HG02678 (cell line): ENCODE results near the gene ITPR1.

Experiments
- ATAC-seq: cut with Tn5 transposase; IDR thresholded peaks from one replicate; pipeline ENCODE4 v1.9.1; 2021; ENCODE audit warnings: mild to moderate bottlenecking, moderate library complexity; ENCODE audit not compliant: unreplicated experiment

The ITPR1 gene

DNA sequence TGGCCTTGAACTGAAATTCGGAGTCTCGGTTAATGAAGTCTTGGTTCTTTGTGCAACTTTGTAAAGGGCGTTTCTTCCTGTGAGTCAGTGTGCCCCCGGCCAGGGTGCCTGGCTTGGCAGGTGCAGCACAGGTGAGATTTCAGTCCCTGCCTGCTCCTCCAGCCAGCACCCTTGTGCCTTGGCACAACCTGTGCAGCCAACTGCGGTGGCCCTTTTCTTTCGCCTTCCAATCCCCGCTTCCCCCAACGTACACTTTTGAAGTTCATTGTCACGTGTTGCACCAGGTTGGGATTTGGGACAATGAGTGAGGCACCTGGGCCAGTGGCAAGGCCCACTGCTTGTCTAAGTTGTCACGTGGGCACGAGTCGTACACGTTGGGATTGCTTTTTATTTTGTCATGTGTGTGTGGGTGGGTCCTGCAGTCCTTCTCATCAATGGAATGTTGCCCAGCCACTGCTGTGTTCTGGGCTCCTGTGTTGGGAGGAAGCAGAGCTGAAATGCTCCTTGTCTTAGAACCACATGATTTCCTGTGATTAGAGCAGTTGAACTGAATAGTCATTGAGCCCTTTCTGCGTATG, 243.2 kb downstream of the ITPR1 start:
- no peak for ATAC-seq

DNA sequence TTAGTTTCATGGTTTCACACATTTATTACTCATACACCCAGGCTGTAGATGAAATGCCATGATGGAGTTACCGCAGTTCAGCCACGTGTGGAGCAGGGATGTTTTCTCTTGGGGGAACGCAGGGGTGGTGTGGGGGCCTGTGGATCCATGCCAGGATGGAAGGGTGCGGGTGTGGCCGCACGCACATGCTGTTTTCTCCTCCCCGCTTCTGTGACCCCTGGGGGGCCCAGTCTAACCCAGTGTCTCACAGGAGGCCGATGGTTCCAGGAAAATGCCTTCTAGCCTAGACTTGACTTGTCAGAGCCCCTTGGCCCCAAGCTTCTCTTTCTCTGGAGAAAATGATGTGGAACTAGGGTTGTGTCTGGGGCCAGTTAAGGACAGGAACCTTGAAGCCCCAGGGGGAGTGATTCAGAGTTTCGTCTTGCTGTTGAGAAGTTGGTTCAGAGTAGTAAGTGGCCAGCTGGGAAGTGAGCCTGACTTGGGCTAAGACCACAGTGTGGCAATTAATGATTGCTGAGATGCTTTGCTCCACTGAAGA, 245.7 kb downstream of the ITPR1 start:
- peak; percentile 76 for ATAC-seq

DNA sequence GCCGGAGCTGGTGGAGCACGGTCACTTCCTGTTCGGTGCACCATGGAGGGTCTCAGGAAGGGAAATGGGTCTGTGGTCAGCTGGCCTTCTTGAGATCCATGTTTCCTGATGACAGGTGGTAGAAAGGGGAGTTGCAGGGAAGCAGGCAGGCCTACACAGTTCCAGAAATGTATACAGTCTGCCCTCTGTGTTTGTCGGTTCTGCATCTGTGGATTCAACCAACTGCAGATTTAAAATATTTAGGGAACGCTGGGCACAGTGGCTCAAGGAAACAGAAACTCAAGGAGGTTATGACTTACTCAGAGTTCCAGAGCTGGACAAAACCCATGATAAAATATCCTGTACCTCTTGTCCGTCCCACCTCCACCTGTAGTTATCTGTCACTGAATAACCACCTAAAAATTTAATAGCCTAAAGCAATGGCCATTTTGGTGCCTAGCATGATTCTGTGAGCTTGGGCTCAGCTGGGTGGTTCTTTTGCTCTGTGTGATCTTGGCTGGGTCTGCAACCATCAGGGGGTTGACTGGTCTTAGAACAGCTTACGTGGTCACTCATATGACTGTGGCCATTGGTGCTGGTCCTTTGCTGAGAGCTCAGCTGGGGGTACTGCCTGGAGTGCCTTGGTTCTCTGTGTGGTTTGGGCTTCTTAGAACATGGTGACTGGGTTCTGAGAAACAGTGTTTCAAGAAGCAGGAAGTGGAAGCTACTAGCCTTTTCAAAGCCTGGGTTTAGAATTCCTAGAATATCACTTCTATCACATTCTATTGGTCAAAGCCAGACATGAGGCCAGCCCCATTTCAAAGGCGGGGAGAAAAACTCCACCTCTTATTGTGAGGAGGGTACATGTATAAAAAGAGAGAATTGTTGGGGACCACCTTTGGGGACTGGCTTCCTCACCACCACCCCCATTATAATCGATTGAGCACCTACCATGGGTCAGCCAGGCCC, 246.4 kb downstream of the ITPR1 start:
- no peak for ATAC-seq

DNA sequence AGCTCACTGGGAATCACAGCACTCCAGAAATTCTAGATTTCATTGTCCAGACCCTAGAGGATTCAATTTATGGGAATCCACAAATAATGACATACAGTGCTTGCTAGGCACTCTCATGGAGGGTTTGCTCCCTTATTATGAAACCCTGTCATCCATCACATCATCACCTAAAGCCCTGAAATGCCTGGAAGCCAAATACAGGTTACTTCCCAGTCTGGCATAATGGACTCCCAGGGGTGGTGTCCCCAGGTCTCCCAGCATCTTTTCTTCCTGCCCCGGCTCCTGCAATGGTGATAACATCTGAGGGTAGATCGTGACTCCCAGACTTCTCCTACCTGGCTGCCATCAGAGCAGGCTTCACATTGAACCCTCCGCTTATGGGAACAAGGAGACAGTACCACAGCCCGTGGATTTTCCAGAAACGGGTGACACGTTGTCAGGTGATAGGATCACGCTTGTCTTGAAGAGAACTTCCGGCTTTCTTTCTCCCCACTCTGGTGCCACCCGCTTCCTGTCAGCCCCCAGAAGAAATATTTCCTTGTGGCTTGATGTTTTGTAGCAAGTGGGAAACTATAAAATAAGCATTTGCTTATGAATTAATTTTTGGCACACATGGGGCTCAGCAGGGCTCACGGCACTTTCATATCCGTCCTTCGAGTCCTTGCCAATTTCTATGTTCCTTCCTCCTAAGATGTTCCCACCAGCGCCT, 247.4 kb downstream of the ITPR1 start:
- no peak for ATAC-seq

DNA sequence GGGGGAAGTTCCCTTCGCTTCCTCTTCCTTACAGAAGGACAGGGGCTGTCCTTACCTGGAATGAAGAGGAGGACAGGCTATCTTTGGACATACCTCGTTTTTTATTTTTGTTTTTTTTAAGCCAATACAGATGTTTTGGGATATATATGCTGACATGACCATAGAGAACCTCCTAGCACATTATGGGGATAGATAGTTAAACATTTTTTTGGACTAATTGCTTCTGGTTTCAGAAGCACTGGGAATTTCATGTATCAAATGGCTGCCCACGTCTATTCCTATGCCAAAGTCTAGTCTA, 247.9 kb downstream of the ITPR1 start:
- ATAC-seq, result no peak

DNA sequence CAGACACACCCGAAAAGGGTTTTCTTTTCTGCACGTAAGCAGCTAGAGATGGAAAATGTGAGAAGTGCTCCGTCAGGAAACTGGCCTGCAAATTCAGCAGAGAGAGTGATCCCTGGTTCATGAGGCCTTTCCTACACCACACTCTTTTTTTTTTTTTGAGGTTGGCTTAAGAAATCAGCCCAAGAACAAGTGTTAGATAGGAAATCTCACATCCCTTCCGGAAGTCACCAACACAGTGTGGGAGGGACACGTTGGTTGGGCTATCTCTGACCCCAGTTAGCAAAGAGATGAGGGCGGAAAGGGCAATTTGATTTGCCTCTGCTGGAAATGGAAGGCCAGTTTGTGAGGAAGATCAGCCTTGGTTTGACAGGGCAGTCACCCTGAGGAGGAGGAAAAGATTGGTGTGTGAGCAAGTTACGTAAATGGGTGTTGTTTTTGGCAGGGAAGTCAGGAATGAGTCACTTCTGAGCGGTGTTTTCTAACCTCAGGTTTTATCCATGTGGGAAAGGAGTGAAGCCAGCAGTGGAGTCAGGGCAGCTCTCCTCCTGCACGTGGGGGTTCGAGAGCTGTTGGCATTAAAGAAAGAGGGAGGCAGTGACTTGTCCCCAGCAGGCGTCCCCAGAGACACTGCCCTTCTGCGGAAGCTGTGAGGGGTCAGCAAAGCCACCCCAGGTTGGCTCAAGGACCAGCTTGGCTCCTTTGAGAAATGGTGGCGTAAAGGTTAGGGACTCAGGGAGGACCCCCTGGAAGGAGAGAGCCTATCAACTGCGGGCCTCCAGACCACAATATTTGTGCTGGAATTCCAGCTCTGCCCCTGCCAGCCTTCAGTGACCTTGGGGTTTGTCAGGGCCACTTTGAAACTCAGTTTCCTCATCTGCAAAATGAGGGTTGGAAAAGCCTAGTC, 248.5 kb downstream of the ITPR1 start:
- ATAC-seq, result no peak

DNA sequence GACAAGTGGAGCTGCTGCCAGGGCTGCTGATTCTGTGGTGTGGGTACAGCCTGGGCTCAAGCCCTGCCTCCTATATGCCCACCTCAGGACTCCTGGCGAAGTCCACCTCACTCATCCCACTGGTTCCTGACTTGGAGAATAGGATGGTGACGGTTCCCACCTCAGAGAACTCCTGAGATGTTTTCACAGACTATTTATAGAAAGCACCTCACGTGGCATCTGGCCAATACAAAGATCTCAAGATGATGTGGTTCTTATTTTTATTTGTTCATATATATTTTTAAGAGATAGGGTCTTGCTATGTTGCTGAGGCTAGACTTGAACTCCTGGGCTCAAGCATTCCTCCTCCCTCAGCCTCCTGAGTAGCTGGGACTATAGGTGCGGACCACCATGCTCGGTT, 249.2 kb downstream of the ITPR1 start:
- no peak for ATAC-seq

DNA sequence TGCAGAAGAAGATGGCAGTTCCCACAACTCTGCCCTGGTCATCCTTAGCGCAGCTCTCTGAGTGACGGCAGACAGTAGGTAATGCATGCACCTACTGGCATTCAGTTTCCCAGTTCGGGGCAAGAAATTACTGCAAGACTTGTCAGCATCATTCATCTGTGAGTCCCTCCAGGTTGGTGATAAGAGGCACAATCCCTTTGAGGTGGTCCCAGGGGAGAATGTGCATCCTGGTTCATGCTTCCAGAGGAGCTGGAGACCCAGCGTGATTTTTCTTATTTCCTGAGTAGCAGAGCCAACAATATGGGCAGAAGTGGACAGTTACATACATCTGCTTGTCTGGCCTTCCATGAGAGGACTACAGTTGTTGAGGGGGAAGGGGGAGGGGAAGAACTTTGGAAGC, 250.2 kb downstream of the ITPR1 start:
- ATAC-seq, result no peak

DNA sequence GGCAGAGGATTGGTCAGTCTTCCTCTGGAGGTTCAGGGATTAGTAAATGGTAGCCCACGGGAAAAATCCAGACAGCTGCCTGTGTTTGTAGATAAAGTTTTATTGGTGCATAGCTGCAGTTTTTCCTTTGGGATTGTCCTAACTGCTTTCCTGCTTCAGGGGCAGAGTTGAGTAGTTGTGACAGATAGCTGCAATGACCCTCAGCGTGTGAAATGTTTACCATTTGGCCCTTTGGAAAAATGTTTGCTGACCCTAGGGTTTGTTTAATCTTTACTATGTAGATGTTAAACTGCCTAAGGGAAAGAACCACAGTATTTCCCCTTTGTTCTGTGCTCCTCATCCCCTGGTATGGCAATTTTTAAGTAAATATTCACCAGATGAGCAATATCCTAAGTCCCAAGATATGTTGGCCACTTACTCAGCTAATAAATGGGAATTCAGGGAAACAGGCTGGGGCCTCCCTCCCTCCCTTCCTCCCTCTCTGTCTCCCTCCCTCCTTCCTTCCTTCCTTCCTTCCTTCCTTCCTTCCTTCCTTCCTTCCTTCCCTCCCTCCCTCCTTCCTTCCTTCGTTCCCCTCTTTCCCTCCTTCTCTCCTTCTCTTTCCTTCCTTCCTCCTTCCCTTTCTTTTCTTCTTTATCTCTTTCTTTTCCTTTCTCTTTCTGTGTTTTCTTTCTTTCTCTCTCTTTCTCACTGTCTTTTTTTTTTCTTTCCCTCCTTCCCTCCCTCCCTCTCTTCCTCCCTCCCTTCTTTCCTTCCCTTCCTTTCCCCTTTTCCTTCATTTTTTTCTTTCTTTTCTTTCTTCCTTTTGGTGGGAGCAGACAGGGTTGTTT, 251.5 kb downstream of the ITPR1 start:
- no peak for ATAC-seq

DNA sequence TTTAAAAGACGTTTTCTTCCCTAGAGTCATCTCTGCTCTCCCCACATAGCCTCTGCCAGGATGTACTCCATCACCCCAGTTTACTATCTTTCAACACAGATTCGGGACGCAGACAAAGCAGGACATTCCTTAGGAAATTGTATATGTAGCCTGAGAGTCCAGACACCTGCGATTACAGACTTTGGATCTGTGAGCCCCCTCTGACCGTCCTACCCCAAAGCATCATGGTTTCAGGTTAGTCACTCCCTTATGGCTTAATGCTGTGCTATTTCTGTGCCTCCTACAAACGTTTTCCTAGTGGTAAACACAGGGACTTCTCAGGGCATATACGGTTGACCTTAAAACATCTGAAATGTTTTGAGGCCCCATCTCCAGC, 252.1 kb downstream of the ITPR1 start:
- no peak for ATAC-seq

DNA sequence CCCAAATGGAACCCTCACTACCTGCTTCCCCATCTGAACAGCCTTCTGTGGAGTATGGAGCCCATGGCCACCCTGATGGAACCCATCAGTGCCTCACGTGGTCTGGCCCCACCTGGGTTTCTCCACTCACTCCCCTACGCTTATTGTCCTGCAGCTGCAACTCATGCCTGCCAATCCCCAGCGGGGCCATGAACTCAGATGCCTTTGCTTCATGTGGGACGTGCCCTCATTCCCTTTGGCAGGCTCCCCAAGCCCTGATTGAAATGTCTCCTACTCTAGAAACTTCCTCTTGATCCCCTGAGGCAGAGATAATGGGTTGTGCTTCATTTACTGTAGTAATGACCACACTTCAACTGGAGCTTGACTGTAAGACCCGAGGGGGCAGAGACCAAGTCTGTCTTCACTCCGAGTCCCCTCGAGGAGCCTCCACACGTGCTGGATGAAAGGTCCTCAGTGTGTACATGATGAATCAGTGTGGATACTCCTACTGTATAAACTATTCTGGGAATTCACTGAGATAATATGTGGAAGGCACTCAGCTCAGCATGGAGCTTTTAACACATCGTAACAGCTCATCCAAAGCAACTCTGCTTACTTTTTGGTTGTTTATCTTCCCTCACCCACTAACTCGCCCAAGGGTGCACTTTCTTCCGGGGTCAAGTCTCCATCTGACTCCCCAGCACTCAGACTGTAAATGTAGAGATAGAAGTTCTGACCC, 253.3 kb downstream of the ITPR1 start:
- no peak for ATAC-seq

DNA sequence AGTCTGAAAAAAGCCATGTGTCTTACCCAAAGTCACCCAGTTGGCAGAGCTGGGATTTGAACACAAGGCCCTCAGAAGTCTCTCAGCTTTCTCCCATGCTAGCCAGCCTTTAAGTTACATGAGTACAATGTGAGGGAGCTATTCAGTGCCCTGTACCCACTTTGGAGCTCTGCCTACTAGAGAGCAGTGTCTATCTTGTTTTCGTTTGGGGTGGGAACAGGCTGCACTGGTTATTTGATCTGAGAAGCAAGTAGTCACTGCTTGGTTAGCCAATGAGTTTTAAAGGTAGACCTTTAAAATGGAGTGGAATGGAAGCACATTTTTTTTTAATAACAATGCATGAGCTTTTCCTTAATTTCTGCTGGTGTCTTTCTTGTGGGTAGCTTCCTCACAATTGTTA, 255.0 kb downstream of the ITPR1 start:
- no peak for ATAC-seq

DNA sequence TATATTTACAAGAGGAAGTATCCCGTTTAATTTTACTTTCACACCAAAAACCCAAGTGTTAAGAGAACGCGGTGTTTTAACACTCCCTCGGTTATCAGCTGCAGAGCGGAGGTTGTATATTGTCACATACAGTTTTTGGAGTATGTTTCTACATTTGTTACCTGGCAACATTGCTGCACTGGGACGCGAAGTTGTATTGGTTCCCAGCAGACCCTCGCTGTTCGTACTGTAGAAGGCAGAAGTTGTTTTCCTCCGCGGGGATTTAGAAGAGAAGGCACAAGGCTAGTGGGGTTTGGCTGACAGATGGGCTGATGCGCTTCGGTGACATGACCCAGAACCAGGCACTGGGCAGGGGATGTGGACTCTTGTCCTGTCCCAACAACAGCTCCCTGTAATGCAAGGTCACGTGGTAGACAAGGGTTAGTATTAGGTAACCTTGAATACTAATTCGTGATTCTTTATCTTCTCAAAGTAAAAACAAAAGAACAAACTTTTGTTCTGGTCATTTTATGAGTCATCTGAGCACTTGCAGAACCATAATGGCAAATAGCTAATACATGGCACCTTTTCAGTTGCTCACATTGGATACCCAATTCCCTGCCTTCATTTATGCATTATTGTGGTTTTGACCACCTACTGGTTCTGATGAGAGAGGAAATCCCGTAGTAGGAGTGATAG, 255.7 kb downstream of the ITPR1 start:
- peak; percentile 23 for ATAC-seq

DNA sequence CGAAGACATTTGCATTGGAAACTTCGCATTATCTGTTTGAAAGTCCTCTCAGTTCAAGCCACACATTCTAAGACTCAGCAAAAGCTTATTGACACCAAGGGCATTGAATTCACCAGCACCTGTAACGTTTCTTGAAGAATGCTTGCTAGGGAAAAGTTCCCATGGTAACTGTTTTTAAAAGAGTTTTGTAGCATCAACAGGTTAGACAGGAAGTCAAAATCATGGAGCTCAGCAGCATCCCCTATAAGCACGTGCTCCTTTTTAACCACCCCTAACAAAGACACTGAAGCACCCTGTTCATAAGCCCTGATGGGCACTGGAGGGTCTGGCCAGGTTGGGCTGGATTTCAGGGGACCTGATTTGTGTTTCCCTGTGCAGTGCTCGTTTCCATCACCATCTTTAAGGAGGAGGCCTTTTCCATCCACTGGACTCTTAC, 256.4 kb downstream of the ITPR1 start:
- ATAC-seq, result peak; percentile 25

DNA sequence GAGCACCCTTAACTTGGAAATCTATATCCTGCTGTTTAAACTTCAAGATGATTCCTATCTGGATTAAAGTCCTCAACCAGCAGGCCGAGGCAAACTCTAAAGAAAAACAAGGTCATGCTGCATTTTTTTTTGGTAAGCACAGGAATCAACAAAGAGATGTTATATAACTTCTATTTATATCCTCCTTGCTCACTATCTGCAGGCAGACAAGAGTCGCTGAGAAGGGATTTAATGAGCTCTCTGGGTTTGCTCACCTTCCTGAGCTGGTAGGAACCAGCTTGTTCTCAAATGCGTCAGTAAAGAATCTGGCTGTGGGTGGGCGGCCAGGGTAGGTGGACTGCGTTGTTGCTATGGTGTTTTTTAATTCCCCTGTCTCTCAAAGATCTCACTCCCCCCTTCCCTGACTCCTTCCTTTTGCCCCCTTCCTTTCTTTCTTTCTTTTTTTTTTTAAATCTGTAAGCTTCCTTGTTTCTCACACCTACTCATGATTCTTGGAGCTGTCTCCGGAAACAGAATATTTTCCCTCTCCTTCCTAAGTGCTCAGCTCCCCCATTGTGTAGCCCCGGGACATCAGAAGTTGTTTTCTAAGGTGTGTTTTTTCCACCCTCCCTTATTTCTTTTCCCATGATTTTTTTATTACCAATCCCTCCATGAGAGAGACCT, 257.3 kb downstream of the ITPR1 start:
- no peak for ATAC-seq

DNA sequence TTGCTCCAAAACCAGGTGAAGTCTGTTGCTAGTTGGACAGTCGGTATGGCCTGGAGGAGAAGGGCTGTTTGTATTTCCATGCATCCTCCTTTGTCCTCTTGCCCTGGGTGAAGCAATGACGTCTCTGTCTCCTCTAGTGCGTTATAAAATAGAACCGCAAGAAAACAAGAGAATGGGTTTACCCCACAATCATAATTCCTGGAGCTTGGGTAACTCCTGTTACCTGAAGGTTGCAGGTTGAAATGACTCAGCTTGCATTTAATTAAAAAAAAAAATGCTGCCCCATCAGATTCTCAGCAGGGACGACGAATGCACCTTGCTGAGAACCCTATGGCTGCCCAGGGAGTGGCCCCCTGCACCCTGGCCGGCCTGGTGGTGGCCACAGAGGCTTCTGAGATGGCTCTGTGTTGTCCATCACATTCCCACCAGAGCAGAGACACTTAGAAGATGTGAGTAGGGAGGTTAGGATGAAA, 257.9 kb downstream of the ITPR1 start:
- ATAC-seq, result no peak

DNA sequence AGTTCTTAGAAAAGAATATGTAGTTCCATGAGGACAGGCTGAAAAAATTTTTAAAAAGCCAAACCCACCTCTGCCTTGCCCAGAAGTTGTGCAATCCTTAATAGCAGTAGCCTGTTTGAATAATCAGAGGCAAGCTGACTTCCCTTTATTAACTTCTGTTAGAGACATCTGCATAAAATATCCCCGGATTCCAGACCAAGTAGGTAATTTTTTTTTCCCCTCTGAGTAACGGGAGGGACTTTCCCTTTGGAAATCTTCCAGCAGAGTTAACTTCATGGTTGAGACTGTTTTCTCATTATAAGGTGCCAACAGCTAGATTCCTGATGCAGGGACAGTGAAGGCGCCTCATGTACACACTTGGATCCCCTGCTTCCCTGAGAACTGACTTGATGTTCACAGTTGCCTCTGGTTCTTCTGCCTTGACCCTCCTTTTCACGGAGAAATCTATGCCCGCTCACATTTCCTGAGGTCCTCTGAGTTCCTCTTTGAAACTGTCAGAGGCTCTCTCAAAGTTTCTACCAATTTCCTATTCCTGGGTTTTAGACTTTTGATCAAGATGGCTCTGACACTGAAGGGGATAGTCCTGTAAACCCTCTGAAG, 258.5 kb downstream of the ITPR1 start:
- no peak for ATAC-seq
